Hepatocyte (in vitro differentiated cells): ENCODE results near the gene ZG16B. TPM values are rescaled to one million over a fixed set of nuclear protein-coding genes. Genes with fewer than 3 reads are reported as not detected.

Experiments
- DNase-seq: peaks from one replicate; pipeline ENCODE4 v3.0.0-alpha.2; 2016; ENCODE audit warnings: low spot score
- H2AFZ ChIP-seq: fragments of 200-600 bp; sonication (generic); 2 replicates; pipeline ENCODE4 v1.6.0; 2016; ENCODE audit warnings: antibody characterized with exemption, mild to moderate bottlenecking
- H3K27ac ChIP-seq: fragments of 200-600 bp; sonication (generic); 2 replicates; pipeline ENCODE4 v1.5.1; 2016; ENCODE audit warnings: mild to moderate bottlenecking
- H3K27me3 ChIP-seq: fragments of 200-600 bp; sonication (generic); 2 replicates; pipeline ENCODE4 v1.6.1; 2016
- H3K36me3 ChIP-seq: fragments of 200-600 bp; sonication (generic); replicated peaks from 2 replicates; pipeline ENCODE4 v1.5.1; 2016; ENCODE audit warnings: low read depth; ENCODE audit not compliant: insufficient read depth
- H3K4me1 ChIP-seq: fragments of 200-600 bp; sonication (generic); 2 replicates; pipeline ENCODE4 v1.5.1; 2016; ENCODE audit warnings: mild to moderate bottlenecking, moderate library complexity; ENCODE audit not compliant: insufficient read depth
- H3K4me2 ChIP-seq: fragments of 200-600 bp; sonication (generic); 2 replicates; pipeline ENCODE4 v1.6.0; 2016
- H3K4me3 ChIP-seq: fragments of 200-600 bp; sonication (generic); 2 replicates; pipeline ENCODE4 v1.5.1; 2016; ENCODE audit warnings: mild to moderate bottlenecking
- H3K79me2 ChIP-seq: fragments of 200-600 bp; sonication (generic); 2 replicates; pipeline ENCODE4 v1.6.0; 2017; ENCODE audit warnings: mild to moderate bottlenecking
- H3K9me2 ChIP-seq: fragments of 200-600 bp; sonication (generic); replicated peaks from 2 replicates; pipeline ENCODE4 v1.6.0; 2017; ENCODE audit warnings: mild to moderate bottlenecking; ENCODE audit not compliant: insufficient read depth
- H3K9me3 ChIP-seq: fragments of 200-600 bp; sonication (generic); 2 replicates; pipeline ENCODE4 v1.5.1; 2016; ENCODE audit warnings: low read depth, mild to moderate bottlenecking
- H4K20me1 ChIP-seq: fragments of 200-600 bp; sonication (generic); 2 replicates; pipeline ENCODE4 v1.6.0; 2016; ENCODE audit warnings: mild to moderate bottlenecking; ENCODE audit not compliant: insufficient read depth, poor library complexity, severe bottlenecking
- CTCF ChIP-seq: fragments of 200-600 bp; sonication (generic); IDR thresholded peaks from 2 replicates; pipeline ENCODE4 v1.5.1; 2016; ENCODE audit warnings: antibody characterized with exemption, mild to moderate bottlenecking; ENCODE audit not compliant: poor library complexity
- EZH2 ChIP-seq: fragments of 200-600 bp; sonication (generic); IDR thresholded peaks from 2 replicates; pipeline ENCODE4 v1.6.1; 2016; ENCODE audit warnings: antibody characterized with exemption, mild to moderate bottlenecking, borderline replicate concordance
- EZH2phosphoT487 ChIP-seq: fragments of 200-600 bp; sonication (generic); IDR thresholded peaks from one replicate; pipeline ENCODE4 v1.6.1; 2018; ENCODE audit warnings: antibody characterized with exemption, mild to moderate bottlenecking, low read depth, moderate library complexity; ENCODE audit not compliant: unreplicated experiment, severe bottlenecking
- WGBS: methylation state at CpG from one replicate; pipeline ENCODE4 v1.1.6; 2016; ENCODE audit warnings: low lambda C conversion rate; ENCODE audit errors: missing lambda C conversion rate; 5-methylcytosine and 5-hydroxymethylcytosine counted together
- polyA plus RNA-seq: library from polyadenylated mRNA; unstranded; fragments of >200 nt; fragmentation: Nextera tagmentation; extraction: Ambion mirVana; gene quantifications from 2 replicates; pipeline ENCODE4 v1.2.1, GENCODE V29; 2016
- total RNA-seq: library from RNA; depleted of rRNA; stranded (reverse); fragments of >200 nt; gene quantifications from 2 replicates; pipeline ENCODE4 v1.2.3, GENCODE V29; 2014

The ZG16B gene
- total and polyA plus RNA-seq, 2 experiments from 2014 or later, result 4.3 to 4.9 TPM

GRCh38 chr16:2821487-2822157 lies 8.5 kb upstream of the ZG16B start:
- Histone ChIP-seq H3K4me1 (no peaks in the 10 kb centered on the region), H3K9me2 (no peaks in the 10 kb centered on the region), H3K27me3 (no peaks in the 10 kb centered on the region), H2AFZ (no peak overlapping the region), H4K20me1 (no peaks in the 10 kb centered on the region), H3K9me3 (no peaks in the 10 kb centered on the region), H3K36me3 (no peaks in the 10 kb centered on the region), H3K4me3 (no peak overlapping the region), H3K79me2 (no peaks in the 10 kb centered on the region), H3K27ac (no peak overlapping the region), H3K4me2 (no peak overlapping the region)
- no peak for DNase-seq
- TF ChIP-seq EZH2 (no peak), CTCF (no peak), EZH2phosphoT487 (no peak)
- 77% methylated on average over 9 of the region's 9 CpGs for WGBS

GRCh38 chr16:2822158-2822495 lies 8.0 kb upstream of the ZG16B start:
- no peaks in the 10 kb centered on the region for H3K27me3 ChIP-seq
- H3K4me1 ChIP-seq, result no peaks in the 10 kb centered on the region
- 81% methylated on average over 8 of the region's 8 CpGs for WGBS
- H2AFZ ChIP-seq, result no peak overlapping the region
- H3K9me2 ChIP-seq, result no peaks in the 10 kb centered on the region
- H3K4me2 ChIP-seq, result no peak overlapping the region
- H3K27ac ChIP-seq, result no peak overlapping the region
- no peaks in the 10 kb centered on the region for H3K9me3 ChIP-seq
- DNase-seq, result no peak
- H3K4me3 ChIP-seq, result no peak overlapping the region
- H4K20me1 ChIP-seq, result no peaks in the 10 kb centered on the region
- no peak for TF ChIP-seq EZH2phosphoT487
- TF ChIP-seq EZH2, result no peak
- no peak for TF ChIP-seq CTCF
- no peaks in the 10 kb centered on the region for H3K36me3 ChIP-seq
- H3K79me2 ChIP-seq, result no peaks in the 10 kb centered on the region

GRCh38 chr16:2822496-2822895 lies 7.6 kb upstream of the ZG16B start:
- no peak for DNase-seq
- Histone ChIP-seq H2AFZ (no peak overlapping the region), H3K79me2 (no peaks in the 10 kb centered on the region), H4K20me1 (no peaks in the 10 kb centered on the region), H3K9me2 (no peaks in the 10 kb centered on the region), H3K36me3 (no peaks in the 10 kb centered on the region), H3K9me3 (no peaks in the 10 kb centered on the region), H3K4me1 (no peaks in the 10 kb centered on the region), H3K27me3 (no peaks in the 10 kb centered on the region), H3K4me3 (no peak overlapping the region), H3K27ac (no peak overlapping the region), H3K4me2 (no peak overlapping the region)
- 69% methylated on average over 4 of the region's 4 CpGs for WGBS
- no peak for TF ChIP-seq EZH2
- no peak for TF ChIP-seq CTCF
- no peak for TF ChIP-seq EZH2phosphoT487

- no peak for TF ChIP-seq EZH2phosphoT487
- TF ChIP-seq CTCF, result no peak
- TF ChIP-seq EZH2, result no peak
- WGBS, result 91% methylated on average over 10 of the region's 10 CpGs
Measured at GRCh38 chr16:2824626-2825025, 5.5 kb upstream of the ZG16B start.

More at GRCh38 chr16:2824626-2825025, 5.5 kb upstream of the ZG16B start:
- Histone ChIP-seq H3K9me2 (no peaks in the 10 kb centered on the region), H3K4me2 (no peak overlapping the region), H3K9me3 (no peaks in the 10 kb centered on the region), H3K27ac (no peak overlapping the region), H3K4me3 (no peak overlapping the region), H4K20me1 (no peaks in the 10 kb centered on the region), H3K79me2 (no peaks in the 10 kb centered on the region), H2AFZ (no peak overlapping the region), H3K36me3 (no peaks in the 10 kb centered on the region), H3K4me1 (peaks cover under 1% of the 10 kb centered on the region), H3K27me3 (no peaks in the 10 kb centered on the region)
- no peak for DNase-seq
